OCI-LY7 (cell line): ENCODE results near the gene USP31. TPM values are rescaled to one million over a fixed set of nuclear protein-coding genes. Genes with fewer than 3 reads are reported as not detected.
"Not testable (repeated sequence)": the region's sequence is repeated elsewhere in the genome, so short reads cannot be mapped to it uniquely, and the experiment has no call there.

ENCODE experiments used
- BruUV-seq: library from RNA; stranded (reverse); fragments of 400-500 nt; replicated peaks from 2 replicates; lab custom pipeline; 2021; lab: Mats Ljungman, UMichigan
- CTCF ChIA-PET: fragments of 300-600 bp; sonication (Branson Sonifier 250); formaldehyde crosslinking; loops from one replicate; lab custom pipeline; 2022; ENCODE audit warnings: antibody characterized with exemption; ENCODE audit not compliant: unreplicated experiment; lab: Charles Lee
- POLR2A ChIA-PET: fragments of 300-600 bp; sonication (Branson Sonifier 250); formaldehyde crosslinking; loops from one replicate; lab custom pipeline; 2022; ENCODE audit warnings: antibody characterized with exemption; lab: Charles Lee
- DNase-seq: peaks from one replicate; pipeline ENCODE4 v3.0.0-alpha.2; 2015; ENCODE audit warnings: low spot score
- H2AFZ ChIP-seq: fragments of 200-600 bp; sonication (generic), shearing (Covaris generic); 2 replicates; pipeline ENCODE4 v1.6.1; 2014; ENCODE audit warnings: mild to moderate bottlenecking, antibody characterized with exemption, low read length, moderate library complexity
- H3K27ac ChIP-seq: fragments of 200-600 bp; sonication (generic); 2 replicates; pipeline ENCODE4 v1.5.1; 2014; ENCODE audit warnings: mixed run types, low read depth, mild to moderate bottlenecking, moderate library complexity, low read length, inconsistent platforms; ENCODE audit not compliant: poor library complexity, severe bottlenecking
- H3K36me3 ChIP-seq: fragments of 200-600 bp; sonication (generic); 2 replicates; pipeline ENCODE4 v1.6.1; 2014; ENCODE audit warnings: mild to moderate bottlenecking, antibody characterized with exemption, low read length, moderate library complexity, mixed read lengths; ENCODE audit not compliant: insufficient read depth
- H3K4me1 ChIP-seq: fragments of 200-600 bp; sonication (generic); 2 replicates; pipeline ENCODE4 v1.5.1; 2014; ENCODE audit warnings: mild to moderate bottlenecking, low read length; ENCODE audit not compliant: insufficient read depth, poor library complexity, severe bottlenecking
- H3K4me2 ChIP-seq: fragments of 200-600 bp; sonication (generic); 2 replicates; pipeline ENCODE4 v1.6.1; 2014; ENCODE audit warnings: mild to moderate bottlenecking, low read length
- H3K4me3 ChIP-seq: fragments of 200-600 bp; sonication (generic); 2 replicates; pipeline ENCODE4 v1.5.1; 2014; ENCODE audit warnings: mild to moderate bottlenecking, low read depth, low read length; ENCODE audit not compliant: poor library complexity, severe bottlenecking
- H3K79me2 ChIP-seq: fragments of 200-600 bp; sonication (generic); 2 replicates; pipeline ENCODE4 v1.6.1; 2016; ENCODE audit warnings: low read depth, mild to moderate bottlenecking, low read length, moderate library complexity, mixed read lengths; ENCODE audit not compliant: insufficient read depth
- H3K9me2 ChIP-seq: fragments of 200-600 bp; sonication (generic); 2 replicates; pipeline ENCODE4 v1.6.1; 2016; ENCODE audit warnings: mild to moderate bottlenecking, low read length, mixed read lengths; ENCODE audit not compliant: insufficient read depth
- H3K9me3 ChIP-seq: fragments of 200-600 bp; sonication (generic); 2 replicates; pipeline ENCODE4 v1.6.1; 2014; ENCODE audit warnings: mild to moderate bottlenecking, mixed run types, low read length, mixed read lengths
- H4K20me1 ChIP-seq: fragments of 200-600 bp; sonication (generic); 2 replicates; pipeline ENCODE4 v1.6.1; 2014; ENCODE audit warnings: mild to moderate bottlenecking, antibody characterized with exemption, low read length, moderate library complexity, mixed read lengths; ENCODE audit not compliant: insufficient read depth
- CTCF ChIP-seq: fragments of 200-600 bp; sonication (generic); conservative IDR thresholded peaks from 2 replicates; pipeline ENCODE4 v1.5.1; 2014; ENCODE audit warnings: mild to moderate bottlenecking, antibody characterized with exemption, low read length, moderate library complexity, mixed read lengths
- EZH2phosphoT487 ChIP-seq: fragments of 200-600 bp; sonication (generic); IDR thresholded peaks from 2 replicates; pipeline ENCODE4 v1.6.1; 2018; ENCODE audit warnings: low read depth, borderline replicate concordance, mild to moderate bottlenecking, mixed run types, antibody characterized with exemption, low read length, moderate library complexity, mixed read lengths
- intact Hi-C: fragments of 100-400 bp; cut with micrococcal nuclease; formaldehyde crosslinking; loops from one replicate; pipeline ENCODE4 v1.10.0; 2022; ENCODE audit not compliant: unreplicated experiment
- total RNA-seq, 2 experiments: library from RNA; depleted of rRNA in 1 of 2; stranded (reverse); fragments of >200 nt in 1 of 2; shearing (Covaris generic) in 1 of 2; gene quantifications; 2 replicates each; pipeline ENCODE4 v1.2.3, GENCODE V29; 2014 to 2022

The USP31 gene
- total RNA-seq, 2 experiments from 2014 or later = 9.0 to 12.2 TPM

GRCh38 chr16:23145186-23145585 lies 4.1 kb downstream of the USP31 start:
- Histone ChIP-seq H3K4me3 (no peak overlapping the region), H3K9me3 (no peaks in the 10 kb centered on the region), H3K9me2 (no peaks in the 10 kb centered on the region), H3K4me2 (no peak overlapping the region), H2AFZ (no peak overlapping the region), H4K20me1 (peaks cover 14% of the 10 kb centered on the region; the same call in 1 of the 2 replicates), H3K79me2 (peaks cover 37% of the 10 kb centered on the region; the same call in 1 of the 2 replicates), H3K27ac (no peak overlapping the region), H3K4me1 (peaks cover 23% of the 10 kb centered on the region), H3K36me3 (no peaks in the 10 kb centered on the region)
- BruUV-seq = no TSS peak
- no peak for DNase-seq
- ChIA-PET CTCF (no interaction called here), POLR2A (no interaction called here)
- TF ChIP-seq EZH2phosphoT487 (no peak), CTCF (no peak)
- intact Hi-C loops = loop anchor here (10.0 kb wide), 1 partner anchor 60 kb away; no protein-coding TSS in a partner anchor

- BruUV-seq, H3K4me3 ChIP-seq, H3K9me2 ChIP-seq, POLR2A ChIA-PET, H3K4me2 ChIP-seq, CTCF ChIA-PET, DNase-seq, H2AFZ ChIP-seq, H3K27ac ChIP-seq, H3K36me3 ChIP-seq, H3K9me3 ChIP-seq: not testable (repeated sequence)
- Histone ChIP-seq H4K20me1 (peaks cover 14% of the 10 kb centered on the region; the same call in 1 of the 2 replicates), H3K4me1 (peaks cover 18% of the 10 kb centered on the region), H3K79me2 (peaks cover 37% of the 10 kb centered on the region; the same call in 1 of the 2 replicates)
- intact Hi-C loops = loop anchor here (10.0 kb wide), 1 partner anchor 60 kb away; no protein-coding TSS in a partner anchor
These were observed 4.9 kb downstream of the USP31 start for GRCh38 chr16:23144393-23144792.

- ChIA-PET POLR2A (interaction anchor here (0.7 kb wide), 2 partner anchors 224 to 364 kb away, joined by 3 to 4 read pairs; no protein-coding TSS in a partner anchor), CTCF (no interaction called here)
- BruUV-seq = no TSS peak
- DNase-seq = no peak
- H3K27ac ChIP-seq = no peak overlapping the region
- no peak for TF ChIP-seq EZH2phosphoT487
- no peak for TF ChIP-seq CTCF
- peaks cover 35% of the 10 kb centered on the region; the same call in 1 of the 2 replicates for H3K79me2 ChIP-seq
- H3K4me3 ChIP-seq = no peak overlapping the region
- intact Hi-C loops = loop anchor here (10.0 kb wide), 1 partner anchor 59 kb away; no protein-coding TSS in a partner anchor
- H3K36me3 ChIP-seq = no peaks in the 10 kb centered on the region
- H3K9me3 ChIP-seq = no peaks in the 10 kb centered on the region
- no peak overlapping the region for H2AFZ ChIP-seq
- H4K20me1 ChIP-seq = peaks cover 14% of the 10 kb centered on the region; the same call in 1 of the 2 replicates
- no peaks in the 10 kb centered on the region for H3K9me2 ChIP-seq
- no peak overlapping the region for H3K4me2 ChIP-seq
- peaks cover 17% of the 10 kb centered on the region for H3K4me1 ChIP-seq
These were observed 5.9 kb downstream of the USP31 start for GRCh38 chr16:23143391-23143790.
